ENCODE data around the gene C22orf42. TPM values are rescaled to one million over a fixed set of nuclear protein-coding genes. Genes with fewer than 3 reads are reported as not detected.
"Not testable (repeated sequence)": the region's sequence is repeated elsewhere in the genome, so short reads cannot be mapped to it uniquely, and the experiment has no call there.

Gene C22orf42
- polyA plus RNA-seq, 2 of the 4 experiments (the other 2 are of a cell fraction): not detected

DNA sequence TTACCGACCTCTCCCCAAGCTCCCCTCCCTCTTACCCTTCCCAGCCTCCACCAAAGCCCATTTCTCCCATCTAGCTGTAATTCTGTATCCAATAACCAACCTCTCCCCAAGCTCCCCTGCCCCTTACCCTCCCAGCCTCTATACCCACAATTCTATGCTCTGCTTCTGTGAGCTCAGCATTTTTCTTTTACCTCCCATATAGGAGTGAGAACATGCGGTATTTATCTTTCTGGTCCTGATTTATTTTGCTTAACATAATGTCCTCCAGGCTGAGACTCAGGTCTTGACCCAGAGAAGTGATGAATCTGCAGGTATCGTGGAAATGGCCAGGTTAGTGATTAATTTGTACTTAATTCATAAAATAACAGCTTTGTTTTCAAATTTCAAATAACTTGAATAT lies 36.8 kb upstream of the C22orf42 start:
- ATAC-seq; H3K4me2 ChIP-seq; H3K4me3 ChIP-seq; H3K27ac ChIP-seq; CTCF ChIA-PET; POLR2A ChIA-PET; FAIRE-seq; H3K9me3 ChIP-seq; DNase-seq (ENCODE audit: low read depth in 1 of 2, low spot score in 1 of 2); H3K4me1 ChIP-seq: not testable (repeated sequence)
- WGBS (ENCODE audit: missing lambda C conversion rate): 20% methylated on average over 3 of the region's 3 CpGs

DNA sequence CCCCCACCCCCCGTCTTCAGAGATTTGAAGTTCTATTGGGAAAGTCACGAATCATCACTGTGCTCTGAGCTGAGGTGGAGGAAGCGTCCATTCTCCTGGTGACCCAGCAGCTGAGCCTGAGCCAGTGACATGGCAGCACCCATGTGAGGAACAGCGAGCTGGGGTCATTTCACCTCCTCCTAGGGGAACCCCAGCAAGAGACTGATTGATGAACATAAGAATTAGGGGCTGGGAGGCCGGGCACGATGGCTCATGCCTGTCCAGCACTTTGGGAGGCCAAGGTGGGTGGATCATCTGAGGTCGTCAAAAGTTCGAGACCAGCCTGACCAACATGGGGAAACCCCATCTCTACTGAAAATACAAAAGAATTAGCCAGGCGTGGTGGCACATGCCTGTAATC lies 34.2 kb upstream of the C22orf42 start:
- H3K4me3 ChIP-seq; DNase-seq (ENCODE audit: low read depth in 1 of 2, low spot score in 1 of 2); H3K27ac ChIP-seq; H3K4me1 ChIP-seq; FAIRE-seq; H3K9me3 ChIP-seq; POLR2A ChIA-PET; CTCF ChIA-PET; ATAC-seq; H3K4me2 ChIP-seq: not testable (repeated sequence)
- WGBS (ENCODE audit: missing lambda C conversion rate): 43% methylated on average over 6 of the region's 9 CpGs

DNA sequence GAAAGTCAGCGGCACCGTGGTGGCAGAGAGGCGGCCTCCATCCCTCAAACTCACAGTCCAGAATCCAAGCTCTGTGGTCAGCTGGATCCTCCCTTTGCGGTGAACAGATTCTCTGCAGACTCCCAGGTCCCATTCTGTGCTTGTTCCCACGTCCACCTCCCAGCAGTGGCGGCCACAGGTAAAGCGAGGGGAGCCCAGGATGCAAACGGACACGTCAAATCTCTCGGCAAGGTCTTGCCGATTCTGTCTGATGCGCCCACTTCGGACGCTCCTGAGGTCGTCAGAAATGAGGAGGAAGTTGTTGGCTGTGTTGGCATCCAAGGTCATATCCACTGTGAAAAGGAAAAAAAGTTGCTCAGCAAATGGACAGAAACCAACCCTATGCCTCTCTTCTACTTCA lies 31.9 kb upstream of the C22orf42 start:
- DNase-seq (ENCODE audit: low read depth in 1 of 2, low spot score in 1 of 2); CTCF ChIA-PET; FAIRE-seq; H3K4me1 ChIP-seq; ATAC-seq; H3K27ac ChIP-seq; POLR2A ChIA-PET; H3K4me3 ChIP-seq; H3K9me3 ChIP-seq; H3K4me2 ChIP-seq: not testable (repeated sequence)
- 58% methylated on average over 8 of the region's 15 CpGs for whole genome bisulfite sequencing (ENCODE audit: missing lambda C conversion rate)

DNA sequence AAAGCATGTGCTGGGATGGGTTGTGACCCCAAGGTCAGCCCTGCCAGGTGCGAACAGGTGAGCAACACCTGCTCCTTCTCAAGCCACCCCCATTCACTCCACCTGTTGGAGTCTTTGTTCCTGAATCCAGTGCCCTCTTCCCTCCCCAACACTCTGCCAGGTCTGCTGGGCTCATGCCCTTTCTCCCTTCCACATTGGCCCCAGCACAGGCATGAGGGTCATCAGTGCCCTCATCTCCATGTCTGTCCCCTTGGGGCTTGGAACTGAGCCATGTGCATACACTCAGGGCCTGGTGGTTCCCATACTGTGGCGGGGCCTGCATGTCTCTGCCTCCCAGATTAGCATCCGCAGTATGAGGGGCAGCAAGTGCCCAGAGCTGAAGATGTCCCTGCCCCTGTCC lies 26.7 kb upstream of the C22orf42 start:
- FAIRE-seq (no peak), DNase-seq (ENCODE audit: low read depth in 1 of 2, low spot score in 1 of 2) (no peak), ATAC-seq (no peak)
- CTCF ChIA-PET: no interaction called here
- TF ChIP-seq RNF2 (IDR thresholded peaks at IDR 0.05; ENCODE audit: borderline replicate concordance, low read depth) (no peak), RCOR1 (IDR thresholded peaks at IDR 0.05; ENCODE audit: low read depth, low read length) (no peak), NR3C1 (IDR thresholded peaks at IDR 0.05) (no peak), EHMT2 (IDR thresholded peaks at IDR 0.05; ENCODE audit: low read depth) (no peak), RARB (CRISPR knock-in tag; IDR thresholded peaks at IDR 0.05) (no peak), HOXA7 (CRISPR knock-in tag; IDR thresholded peaks at IDR 0.05) (no peak), CHD4 (IDR thresholded peaks at IDR 0.05; ENCODE audit: borderline replicate concordance) (no peak), CEBPB (IDR thresholded peaks at IDR 0.05) (no peak), ZC3H11A (IDR thresholded peaks at IDR 0.05) (no peak), KDM5A (IDR thresholded peaks at IDR 0.05) (no peak)
- TF ChIP-seq, protein P1, sequence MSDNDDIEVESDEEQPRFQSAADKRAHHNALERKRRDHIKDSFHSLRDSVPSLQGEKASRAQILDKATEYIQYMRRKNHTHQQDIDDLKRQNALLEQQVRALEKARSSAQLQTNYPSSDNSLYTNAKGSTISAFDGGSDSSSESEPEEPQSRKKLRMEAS (IDR thresholded peaks at IDR 0.05): no peak
- TF ChIP-seq, protein P2, sequence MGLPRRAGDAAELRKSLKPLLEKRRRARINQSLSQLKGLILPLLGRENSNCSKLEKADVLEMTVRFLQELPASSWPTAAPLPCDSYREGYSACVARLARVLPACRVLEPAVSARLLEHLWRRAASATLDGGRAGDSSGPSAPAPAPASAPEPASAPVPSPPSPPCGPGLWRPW (IDR thresholded peaks at IDR 0.05): no peak
- no peak overlapping the region for H3K27ac ChIP-seq
- H3K4me2 ChIP-seq: no peak overlapping the region
- H3K9me3 ChIP-seq: no peaks in the 10 kb centered on the region
- POLR2A ChIA-PET: no interaction called here
- no peak overlapping the region for H3K4me3 ChIP-seq
- H3K4me1 ChIP-seq: no peaks in the 10 kb centered on the region
- WGBS (ENCODE audit: missing lambda C conversion rate): 83% methylated on average over 2 of the region's 3 CpGs

DNA sequence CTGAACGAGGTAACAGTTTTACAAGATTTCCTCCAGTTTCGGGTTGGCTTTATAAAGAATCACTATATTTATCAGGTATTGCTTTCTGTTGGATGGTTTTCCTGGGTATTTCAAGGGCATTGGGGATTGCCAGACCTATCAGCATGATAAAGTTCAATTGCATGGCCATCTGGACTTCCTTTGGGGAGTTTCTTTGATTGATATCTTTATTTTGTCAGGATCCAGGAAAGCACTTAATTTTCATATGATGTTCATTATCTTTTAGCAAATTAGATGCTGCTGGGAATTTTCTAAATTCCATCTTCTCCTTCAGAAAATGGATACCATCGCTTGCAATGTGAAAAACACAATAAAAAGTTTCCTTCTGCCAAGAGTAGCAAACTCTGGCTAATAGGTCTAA lies 24.5 kb upstream of the C22orf42 start:
- no peaks in the 10 kb centered on the region for H3K9me3 ChIP-seq
- ChIA-PET CTCF (no interaction called here), POLR2A (interaction anchor here (0.6 kb wide), 1 partner anchor 12 kb away, joined by 3 read pairs; no protein-coding TSS in a partner anchor)
- TF ChIP-seq HOXB13 (CRISPR knock-in tag; IDR thresholded peaks at IDR 0.05; ENCODE audit: low read depth) (no peak), RCOR1 (IDR thresholded peaks at IDR 0.05; ENCODE audit: low read depth, low read length) (no peak), BHLHE40 (IDR thresholded peaks at IDR 0.05; ENCODE audit: low read depth, low read length) (no peak), GATA3 (IDR thresholded peaks at IDR 0.05; ENCODE audit: borderline replicate concordance) (no peak), HDAC2 (IDR thresholded peaks at IDR 0.05) (no peak), MYC (IDR thresholded peaks at IDR 0.05; ENCODE audit: borderline replicate concordance, low read length) (no peak), RAD21 (conservative IDR thresholded peaks at IDR 0.05 in 1 of 2, IDR thresholded peaks at IDR 0.05 in 1 of 2) (no peak), TFCP2L1 (CRISPR knock-in tag; IDR thresholded peaks at IDR 0.05) (no peak)
- TF ChIP-seq, protein P3, sequence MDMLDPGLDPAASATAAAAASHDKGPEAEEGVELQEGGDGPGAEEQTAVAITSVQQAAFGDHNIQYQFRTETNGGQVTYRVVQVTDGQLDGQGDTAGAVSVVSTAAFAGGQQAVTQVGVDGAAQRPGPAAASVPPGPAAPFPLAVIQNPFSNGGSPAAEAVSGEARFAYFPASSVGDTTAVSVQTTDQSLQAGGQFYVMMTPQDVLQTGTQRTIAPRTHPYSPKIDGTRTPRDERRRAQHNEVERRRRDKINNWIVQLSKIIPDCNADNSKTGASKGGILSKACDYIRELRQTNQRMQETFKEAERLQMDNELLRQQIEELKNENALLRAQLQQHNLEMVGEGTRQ (IDR thresholded peaks at IDR 0.05): no peak
- no peaks in the 10 kb centered on the region for H3K4me1 ChIP-seq
- H3K4me2 ChIP-seq: no peak overlapping the region
- H3K27ac ChIP-seq: no peak overlapping the region
- DNase-seq (ENCODE audit: low read depth in 1 of 2, low spot score in 1 of 2): no peak
- WGBS (ENCODE audit: missing lambda C conversion rate): 11% methylated on average over 3 of the region's 3 CpGs
- no peak for ATAC-seq
- H3K4me3 ChIP-seq: no peak overlapping the region
- no peak for FAIRE-seq
